ENCODE data around the gene STAB2. TPM values are rescaled to one million over a fixed set of nuclear protein-coding genes. Genes with fewer than 3 reads are reported as not detected.
A peak's percentile ranks its signal among the peaks of the same experiment; 100 is the strongest.

The STAB2 gene
- polyA plus RNA-seq, 1 donor from 2014 or later = not detected

DNA sequence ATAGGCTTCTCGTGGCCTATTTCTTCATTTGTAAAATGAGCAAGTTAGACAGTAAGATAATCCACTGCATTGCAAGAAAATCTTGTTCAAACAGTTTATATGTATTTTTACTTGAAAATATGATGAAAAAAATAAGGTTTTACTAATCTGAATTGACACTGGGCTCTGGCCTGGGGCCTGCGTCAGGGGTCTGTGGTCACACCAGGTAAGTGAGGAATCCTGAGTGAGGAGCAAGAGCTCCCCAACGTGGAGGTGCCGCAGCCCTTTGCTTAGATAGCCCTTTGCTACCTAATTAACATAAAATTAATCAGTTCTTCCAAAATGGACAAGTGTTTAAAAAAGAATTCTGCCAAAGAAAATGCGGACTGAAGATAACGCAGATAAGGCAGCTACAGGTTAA, 39.1 kb upstream of the STAB2 start:
- Histone ChIP-seq H3K4me3 (ENCODE audit: low read length) (no peak overlapping the region), H3K4me2 (ENCODE audit: low read length) (no peak overlapping the region), H3K36me3 (ENCODE audit: insufficient read depth, low read length) (no peaks in the 10 kb centered on the region), H2AFZ (ENCODE audit: low read depth, low read length) (no peak overlapping the region), H3K27ac (ENCODE audit: low read length) (no peak overlapping the region), H3K9me3 (ENCODE audit: low read length) (no peaks in the 10 kb centered on the region), H3K79me2 (replicated peaks; ENCODE audit: insufficient read depth, low read length) (no peaks in the 10 kb centered on the region), H3K9me2 (ENCODE audit: insufficient read depth, low read length) (no peaks in the 10 kb centered on the region), H3F3A (ENCODE audit: insufficient read depth, low read length, poor library complexity, severe bottlenecking) (no peaks in the 10 kb centered on the region), H4K20me1 (ENCODE audit: insufficient read depth) (no peaks in the 10 kb centered on the region), H3K27me3 (ENCODE audit: insufficient read depth, low read depth, low read length) (no peaks in the 10 kb centered on the region), H3K9ac (ENCODE audit: low read length) (no peak overlapping the region)
- no peak for TF ChIP-seq EP300 (conservative IDR thresholded peaks at IDR 0.05; ENCODE audit: poor library complexity, severe bottlenecking)

DNA sequence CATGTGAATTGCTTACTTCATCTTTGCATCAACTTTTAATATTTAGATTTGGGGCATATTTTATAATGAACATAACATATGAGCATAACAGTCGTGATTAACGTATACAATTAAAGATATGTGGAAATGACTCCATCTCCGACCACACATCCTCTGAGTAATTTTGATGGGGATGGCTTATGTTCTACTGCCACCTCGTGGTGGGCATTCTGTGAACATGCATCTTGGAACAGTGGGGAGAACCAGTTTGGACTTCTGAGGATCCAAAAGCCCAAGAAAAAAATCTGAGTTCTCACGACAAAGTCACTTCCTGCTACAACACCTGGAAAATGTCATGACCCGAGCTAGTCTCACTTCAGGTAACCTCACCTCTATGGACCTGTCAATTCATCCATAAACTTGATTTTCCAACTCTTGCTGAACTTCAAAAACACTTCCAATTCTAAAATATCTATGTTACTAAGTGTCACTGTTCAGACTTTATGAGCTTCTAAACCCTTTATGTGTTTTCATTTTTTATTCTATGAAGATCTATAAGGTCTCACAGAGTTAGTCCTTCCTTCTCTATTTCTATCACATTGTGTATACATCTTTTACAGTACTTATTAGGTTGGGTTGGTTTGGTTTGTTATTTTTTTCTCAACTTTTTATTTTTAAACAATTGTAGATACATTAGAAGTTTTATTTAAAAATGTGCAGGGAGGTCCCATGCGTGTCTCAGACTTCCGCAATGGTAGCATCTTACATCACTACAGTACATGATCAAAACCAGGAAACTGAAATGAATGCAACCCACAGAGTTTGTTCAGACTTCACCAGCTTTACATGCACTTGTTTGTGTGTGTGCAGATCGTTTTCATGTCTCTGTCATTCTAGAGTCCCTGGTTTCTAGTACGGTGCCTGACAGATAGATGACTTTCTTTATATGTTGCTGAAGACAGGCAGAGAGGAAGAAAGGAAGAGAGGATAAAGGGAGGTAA, 38.2 kb upstream of the STAB2 start:
- Histone ChIP-seq H3K9me3 (ENCODE audit: low read length) (no peaks in the 10 kb centered on the region), H3K4me2 (ENCODE audit: low read length) (peak overlapping the region; percentile 22), H3K27ac (ENCODE audit: low read length) (peak overlapping the region; percentile 34), H3K79me2 (replicated peaks; ENCODE audit: insufficient read depth, low read length) (no peaks in the 10 kb centered on the region), H2AFZ (ENCODE audit: low read depth, low read length) (no peak overlapping the region), H3F3A (ENCODE audit: insufficient read depth, low read length, poor library complexity, severe bottlenecking) (no peaks in the 10 kb centered on the region), H3K9me2 (ENCODE audit: insufficient read depth, low read length) (no peaks in the 10 kb centered on the region), H3K36me3 (ENCODE audit: insufficient read depth, low read length) (no peaks in the 10 kb centered on the region), H4K20me1 (ENCODE audit: insufficient read depth) (no peaks in the 10 kb centered on the region), H3K27me3 (ENCODE audit: insufficient read depth, low read depth, low read length) (no peaks in the 10 kb centered on the region), H3K9ac (ENCODE audit: low read length) (no peak overlapping the region), H3K4me3 (ENCODE audit: low read length) (no peak overlapping the region)
- TF ChIP-seq RAD21 (conservative IDR thresholded peaks at IDR 0.05) = peak; percentile 99
- TF ChIP-seq, protein P1, sequence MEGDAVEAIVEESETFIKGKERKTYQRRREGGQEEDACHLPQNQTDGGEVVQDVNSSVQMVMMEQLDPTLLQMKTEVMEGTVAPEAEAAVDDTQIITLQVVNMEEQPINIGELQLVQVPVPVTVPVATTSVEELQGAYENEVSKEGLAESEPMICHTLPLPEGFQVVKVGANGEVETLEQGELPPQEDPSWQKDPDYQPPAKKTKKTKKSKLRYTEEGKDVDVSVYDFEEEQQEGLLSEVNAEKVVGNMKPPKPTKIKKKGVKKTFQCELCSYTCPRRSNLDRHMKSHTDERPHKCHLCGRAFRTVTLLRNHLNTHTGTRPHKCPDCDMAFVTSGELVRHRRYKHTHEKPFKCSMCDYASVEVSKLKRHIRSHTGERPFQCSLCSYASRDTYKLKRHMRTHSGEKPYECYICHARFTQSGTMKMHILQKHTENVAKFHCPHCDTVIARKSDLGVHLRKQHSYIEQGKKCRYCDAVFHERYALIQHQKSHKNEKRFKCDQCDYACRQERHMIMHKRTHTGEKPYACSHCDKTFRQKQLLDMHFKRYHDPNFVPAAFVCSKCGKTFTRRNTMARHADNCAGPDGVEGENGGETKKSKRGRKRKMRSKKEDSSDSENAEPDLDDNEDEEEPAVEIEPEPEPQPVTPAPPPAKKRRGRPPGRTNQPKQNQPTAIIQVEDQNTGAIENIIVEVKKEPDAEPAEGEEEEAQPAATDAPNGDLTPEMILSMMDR (IDR thresholded peaks at IDR 0.05; ENCODE audit: poor library complexity, severe bottlenecking) = peak; percentile 95
- no peak for TF ChIP-seq POLR2AphosphoS5 (IDR thresholded peaks at IDR 0.05)
- peak; percentile 99 for TF ChIP-seq SMC3 (conservative IDR thresholded peaks at IDR 0.05; ENCODE audit: poor library complexity)

DNA sequence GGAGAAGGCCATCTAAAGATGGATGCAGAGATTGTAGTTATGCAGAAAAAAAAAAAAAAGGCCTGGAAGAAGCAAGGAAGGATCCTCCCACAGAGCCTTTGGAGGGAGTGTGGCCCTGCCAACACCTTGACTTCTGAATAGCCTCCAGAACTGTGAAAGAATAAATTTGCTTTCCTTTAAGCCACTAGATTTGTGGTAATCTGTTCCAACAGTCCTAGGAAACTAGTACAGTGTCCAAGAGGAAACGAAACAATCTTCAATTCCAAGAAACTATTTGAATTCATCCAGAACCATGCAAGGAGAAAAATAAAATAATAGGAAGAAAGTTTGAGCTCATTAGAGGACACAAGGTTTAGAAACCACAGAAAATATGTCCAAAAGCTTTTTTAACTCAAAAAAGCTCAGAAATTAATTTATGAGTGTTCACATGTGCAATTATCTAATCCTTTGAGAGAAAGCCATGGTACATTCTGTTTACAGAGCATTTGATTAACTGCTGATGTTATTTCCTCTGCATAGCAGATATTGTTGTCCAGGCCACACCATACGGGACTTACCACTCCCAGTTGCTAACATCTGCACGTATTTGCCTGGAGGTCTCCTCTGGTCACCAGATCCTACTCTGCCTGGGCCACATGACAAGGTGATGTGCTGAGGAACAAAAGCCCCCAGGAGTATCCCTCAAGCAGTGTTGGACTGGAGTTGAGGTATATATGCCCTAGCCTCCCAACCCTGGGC, 30.0 kb upstream of the STAB2 start:
- Histone ChIP-seq H3K9me2 (ENCODE audit: insufficient read depth, low read length) (no peaks in the 10 kb centered on the region), H3K9ac (ENCODE audit: low read length) (no peak overlapping the region), H3K9me3 (ENCODE audit: low read length) (no peaks in the 10 kb centered on the region), H3K36me3 (ENCODE audit: insufficient read depth, low read length) (no peaks in the 10 kb centered on the region), H4K20me1 (ENCODE audit: insufficient read depth) (no peaks in the 10 kb centered on the region), H3K27ac (ENCODE audit: low read length) (no peak overlapping the region), H3F3A (ENCODE audit: insufficient read depth, low read length, poor library complexity, severe bottlenecking) (no peaks in the 10 kb centered on the region), H3K27me3 (ENCODE audit: insufficient read depth, low read depth, low read length) (no peaks in the 10 kb centered on the region), H3K4me2 (ENCODE audit: low read length) (no peak overlapping the region), H3K4me3 (ENCODE audit: low read length) (no peak overlapping the region), H2AFZ (ENCODE audit: low read depth, low read length) (no peak overlapping the region), H3K79me2 (replicated peaks; ENCODE audit: insufficient read depth, low read length) (no peaks in the 10 kb centered on the region)
- TF ChIP-seq MXI1 (conservative IDR thresholded peaks at IDR 0.05; ENCODE audit: poor library complexity, severe bottlenecking) (no peak), RAD21 (conservative IDR thresholded peaks at IDR 0.05) (no peak), SMC3 (conservative IDR thresholded peaks at IDR 0.05; ENCODE audit: poor library complexity) (no peak), TAF1 (IDR thresholded peaks at IDR 0.05; ENCODE audit: low read depth) (no peak), EP300 (conservative IDR thresholded peaks at IDR 0.05; ENCODE audit: poor library complexity, severe bottlenecking) (no peak), EZH2 (IDR thresholded peaks at IDR 0.05; ENCODE audit: borderline replicate concordance, insufficient read depth, low read length, poor library complexity, severe bottlenecking) (no peak), POLR2AphosphoS5 (IDR thresholded peaks at IDR 0.05) (no peak)
- TF ChIP-seq, protein P1 (IDR thresholded peaks at IDR 0.05; ENCODE audit: poor library complexity, severe bottlenecking) = no peak
- TF ChIP-seq, protein P2, sequence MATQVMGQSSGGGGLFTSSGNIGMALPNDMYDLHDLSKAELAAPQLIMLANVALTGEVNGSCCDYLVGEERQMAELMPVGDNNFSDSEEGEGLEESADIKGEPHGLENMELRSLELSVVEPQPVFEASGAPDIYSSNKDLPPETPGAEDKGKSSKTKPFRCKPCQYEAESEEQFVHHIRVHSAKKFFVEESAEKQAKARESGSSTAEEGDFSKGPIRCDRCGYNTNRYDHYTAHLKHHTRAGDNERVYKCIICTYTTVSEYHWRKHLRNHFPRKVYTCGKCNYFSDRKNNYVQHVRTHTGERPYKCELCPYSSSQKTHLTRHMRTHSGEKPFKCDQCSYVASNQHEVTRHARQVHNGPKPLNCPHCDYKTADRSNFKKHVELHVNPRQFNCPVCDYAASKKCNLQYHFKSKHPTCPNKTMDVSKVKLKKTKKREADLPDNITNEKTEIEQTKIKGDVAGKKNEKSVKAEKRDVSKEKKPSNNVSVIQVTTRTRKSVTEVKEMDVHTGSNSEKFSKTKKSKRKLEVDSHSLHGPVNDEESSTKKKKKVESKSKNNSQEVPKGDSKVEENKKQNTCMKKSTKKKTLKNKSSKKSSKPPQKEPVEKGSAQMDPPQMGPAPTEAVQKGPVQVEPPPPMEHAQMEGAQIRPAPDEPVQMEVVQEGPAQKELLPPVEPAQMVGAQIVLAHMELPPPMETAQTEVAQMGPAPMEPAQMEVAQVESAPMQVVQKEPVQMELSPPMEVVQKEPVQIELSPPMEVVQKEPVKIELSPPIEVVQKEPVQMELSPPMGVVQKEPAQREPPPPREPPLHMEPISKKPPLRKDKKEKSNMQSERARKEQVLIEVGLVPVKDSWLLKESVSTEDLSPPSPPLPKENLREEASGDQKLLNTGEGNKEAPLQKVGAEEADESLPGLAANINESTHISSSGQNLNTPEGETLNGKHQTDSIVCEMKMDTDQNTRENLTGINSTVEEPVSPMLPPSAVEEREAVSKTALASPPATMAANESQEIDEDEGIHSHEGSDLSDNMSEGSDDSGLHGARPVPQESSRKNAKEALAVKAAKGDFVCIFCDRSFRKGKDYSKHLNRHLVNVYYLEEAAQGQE (IDR thresholded peaks at IDR 0.05; ENCODE audit: borderline replicate concordance) = no peak

Measured in neural cell (in vitro differentiated cells).